GM18507 (cell line): ENCODE data around the gene CSNK1E.
"Not testable (repeated sequence)": the region's sequence is repeated elsewhere in the genome, so short reads cannot be mapped to it uniquely, and the experiment has no call there.

Source experiments
- DNase-seq: peaks from one replicate; pipeline ENCODE4 v3.0.0; 2011; ENCODE audit warnings: low read depth; ENCODE audit not compliant: insufficient read length; ENCODE audit errors: extremely low spot score
- FAIRE-seq: peaks from 2 replicates; lab custom pipeline; 2011; peaks lifted over from hg19 to GRCh38; lab: Jason Lieb, UNC

Gene CSNK1E

DNA sequence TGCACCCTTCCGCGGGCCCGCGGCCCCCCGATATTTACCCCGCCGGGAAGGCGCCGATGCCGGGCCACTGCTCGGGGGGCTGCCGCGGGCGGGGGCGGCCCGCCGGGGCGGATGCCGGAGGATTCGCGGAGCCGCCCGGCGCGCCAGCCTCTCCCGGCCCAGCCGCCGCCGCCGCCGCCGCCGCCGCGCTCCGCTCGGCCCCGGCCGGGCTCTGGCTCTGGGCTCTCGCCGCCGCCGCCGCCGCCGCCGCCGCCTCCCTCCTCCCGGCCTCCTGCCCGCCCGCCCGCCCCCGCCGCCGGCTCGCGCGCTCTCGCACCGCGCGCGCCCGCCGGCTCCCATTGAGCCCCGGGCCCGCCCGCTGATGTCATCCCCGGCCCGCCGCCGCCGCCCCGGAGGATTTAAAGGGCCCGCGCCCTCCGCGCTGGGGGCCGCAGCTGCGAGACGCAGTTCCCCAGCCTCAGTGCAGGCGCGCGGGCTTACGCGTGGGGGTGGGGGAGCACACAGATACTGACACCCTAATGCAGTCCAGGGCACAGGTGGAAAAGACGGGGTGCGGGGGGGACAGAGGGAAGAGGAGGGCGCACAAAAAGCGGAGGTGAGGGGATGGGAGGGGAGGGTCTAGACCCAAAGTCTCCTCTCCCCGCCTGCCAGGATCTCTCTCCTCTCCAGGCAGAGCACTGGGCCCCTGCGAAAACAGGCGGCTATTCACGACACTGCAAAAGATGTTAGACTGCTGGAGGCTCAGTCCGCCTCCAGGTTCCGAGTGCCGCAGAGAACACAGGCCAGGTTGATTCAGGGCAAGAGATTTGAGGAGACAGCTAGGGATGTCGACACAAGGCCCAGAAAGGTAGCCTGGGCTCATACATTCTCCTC is at the start of gene CSNK1E:
TSS of gene CSNK1E (minus strand) at position 312 of the 873 bp plus-strand sequence. CDS start 3,276 bp downstream, outside the sequence.
- DNase-seq = peak; percentile 65
- no peak for FAIRE-seq

DNA sequence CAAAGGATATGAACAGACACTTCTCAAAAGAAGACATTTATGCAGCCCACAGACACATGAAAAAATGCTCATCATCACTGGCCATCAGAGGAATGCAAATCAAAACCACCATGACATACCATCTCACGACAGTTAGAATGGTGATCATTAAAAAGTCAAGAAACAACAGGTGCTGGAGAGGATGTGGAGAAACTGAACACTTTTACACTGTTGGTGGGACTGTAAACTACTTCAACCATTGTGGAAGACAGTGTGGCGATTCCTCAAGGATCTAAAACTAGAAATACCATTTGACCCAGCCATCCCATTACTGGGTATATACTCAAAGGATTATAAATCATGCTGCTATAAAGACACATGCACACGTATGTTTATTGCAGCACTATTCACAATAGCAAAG is 48.6 kb upstream of the CSNK1E start:
- DNase-seq, FAIRE-seq: not testable (repeated sequence)

DNA sequence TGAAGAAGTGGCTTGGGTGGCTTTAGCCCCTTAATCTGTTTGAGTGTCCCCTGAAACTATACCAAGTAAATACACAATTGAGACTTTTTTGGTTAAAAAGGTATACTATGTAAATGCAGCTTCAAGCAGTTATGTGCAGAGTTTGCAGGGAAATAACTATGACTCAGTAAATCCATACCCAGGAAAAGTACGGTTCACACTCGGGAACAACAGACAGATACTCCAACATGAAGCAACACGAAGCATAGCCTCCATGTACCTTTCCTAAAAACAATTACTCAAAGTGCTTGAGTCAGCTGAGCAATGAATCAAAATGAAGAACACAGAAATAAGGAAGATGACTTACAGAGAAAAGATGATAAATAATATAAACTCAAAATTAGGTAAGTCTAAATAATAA is 47.9 kb upstream of the CSNK1E start:
- not testable (repeated sequence) for FAIRE-seq, DNase-seq

DNA sequence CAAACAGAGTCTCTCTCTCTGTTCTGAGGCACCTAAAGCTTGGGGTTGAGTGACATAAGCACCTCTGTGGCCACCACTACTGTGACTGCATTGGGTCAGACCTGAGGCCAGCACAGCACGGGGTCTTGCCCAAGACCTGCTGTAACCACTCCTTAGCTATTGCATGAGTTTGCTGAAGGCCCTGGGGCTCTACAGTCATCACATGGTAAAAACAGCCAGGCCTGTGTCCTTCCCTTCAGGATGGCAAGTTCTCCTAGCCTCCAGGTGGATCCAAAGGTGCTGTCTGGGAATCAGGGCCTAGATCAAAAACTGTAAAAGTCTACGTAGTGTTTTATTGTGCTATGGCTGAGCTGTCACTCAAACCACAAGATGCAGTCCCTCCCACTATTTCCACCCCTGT is 43.3 kb upstream of the CSNK1E start:
- not testable (repeated sequence) for FAIRE-seq, DNase-seq

DNA sequence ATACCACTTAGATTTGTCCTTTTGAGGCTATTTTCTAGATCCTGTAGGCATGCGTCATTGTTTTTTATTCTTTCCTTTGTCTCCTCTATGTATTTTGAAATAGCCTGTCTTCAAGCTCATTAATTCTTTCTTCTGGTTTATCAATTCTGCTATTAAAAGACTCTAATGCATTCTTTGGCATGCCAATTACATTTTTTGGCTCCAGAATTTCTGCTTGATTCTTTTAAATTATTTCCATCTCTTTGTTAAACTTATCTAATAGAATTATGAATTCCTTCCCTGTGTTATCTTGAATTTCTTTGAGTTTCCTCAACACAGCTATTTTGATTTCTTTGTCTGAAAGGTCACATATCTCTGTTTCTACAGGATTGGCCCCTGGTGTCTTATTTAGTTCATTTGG is 42.6 kb upstream of the CSNK1E start:
- not testable (repeated sequence) for FAIRE-seq

DNA sequence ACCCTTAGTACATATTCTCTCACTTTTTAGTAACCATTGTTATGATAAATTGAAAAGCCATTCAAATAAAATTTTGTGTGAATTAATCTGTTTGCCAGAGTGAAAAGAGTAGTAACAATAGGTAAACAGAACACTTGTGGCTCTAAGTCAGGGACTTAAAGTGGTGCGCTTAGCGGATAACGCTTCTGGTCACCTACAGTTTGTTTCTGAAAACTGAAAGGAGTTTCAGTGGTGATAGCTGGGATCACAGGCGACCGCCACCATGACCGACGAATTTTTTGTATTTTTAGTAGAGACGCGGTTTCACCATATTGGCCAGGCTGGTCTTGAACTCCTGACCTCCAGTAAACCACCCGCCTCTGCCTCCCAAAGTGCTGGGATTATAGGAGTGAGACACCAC is 40.7 kb upstream of the CSNK1E start:
- FAIRE-seq, DNase-seq: not testable (repeated sequence)

More for the DNA sequence above, 42.6 kb upstream of the CSNK1E start:
- not testable (repeated sequence) for DNase-seq

DNA sequence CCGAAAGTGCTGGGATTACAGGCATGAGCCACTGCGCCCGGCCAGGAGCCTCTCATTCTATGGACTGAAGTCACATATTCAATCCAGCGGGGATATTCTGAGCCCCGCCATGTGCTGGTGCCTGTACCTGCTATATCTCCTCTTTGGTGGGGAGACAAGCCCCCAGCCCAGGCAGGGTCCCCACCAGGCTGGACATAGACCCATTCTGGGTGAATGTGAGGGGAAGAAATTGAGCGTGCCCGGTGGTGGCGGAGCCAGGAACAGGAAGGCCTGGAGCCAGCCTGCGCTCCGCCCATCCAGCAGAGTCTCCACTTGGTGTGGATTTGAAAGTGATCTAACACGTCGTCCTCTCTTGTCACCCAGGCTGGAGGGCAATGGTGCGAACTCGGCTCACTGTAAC is 38.0 kb upstream of the CSNK1E start:
- DNase-seq (no peak), FAIRE-seq (no peak)

DNA sequence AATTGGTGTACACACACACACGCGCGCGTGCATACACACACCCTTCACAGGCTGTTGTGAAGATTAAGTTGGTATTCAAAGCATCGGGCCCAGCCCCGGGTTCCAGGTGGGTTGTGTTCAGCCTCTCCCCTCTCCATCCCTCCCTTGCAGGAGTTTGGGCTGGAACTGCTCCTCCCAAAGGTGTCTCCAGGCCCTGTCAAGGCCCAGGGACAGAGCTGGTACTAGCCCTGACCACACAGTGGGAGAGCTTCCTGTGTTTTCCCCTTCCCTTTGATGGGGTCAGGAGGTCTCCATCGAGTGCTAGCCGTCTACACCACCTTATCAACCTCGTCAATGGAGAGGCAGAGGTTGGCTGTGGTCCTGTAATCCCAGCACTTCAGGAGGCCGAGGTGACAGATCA is 36.5 kb upstream of the CSNK1E start:
- FAIRE-seq = no peak
- no peak for DNase-seq

DNA sequence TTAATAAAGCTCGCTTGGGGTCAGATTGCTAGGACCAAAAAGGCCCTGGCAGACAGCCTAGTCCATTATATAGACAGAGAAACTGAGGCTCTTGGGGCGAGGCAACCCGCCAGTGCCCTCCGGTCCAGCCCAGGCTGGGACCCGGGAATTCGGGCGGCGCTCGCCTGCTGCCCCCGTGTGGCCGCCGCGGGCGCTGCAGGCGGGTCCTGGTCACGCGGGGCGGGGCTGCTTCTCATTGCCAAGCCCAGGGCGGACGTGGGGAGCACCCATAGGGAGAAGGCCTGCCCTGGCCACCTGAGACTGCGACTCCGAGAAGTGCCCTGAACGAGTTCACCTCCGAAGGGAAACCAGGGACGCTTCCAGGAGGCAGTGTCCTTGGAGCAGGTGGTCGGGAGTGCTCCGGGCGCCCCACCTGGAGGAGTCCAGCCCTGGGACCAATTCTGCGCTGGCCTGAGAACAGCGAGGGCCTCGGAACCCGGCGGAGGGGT is 36.0 kb upstream of the CSNK1E start:
- DNase-seq = peak; percentile 59

DNA sequence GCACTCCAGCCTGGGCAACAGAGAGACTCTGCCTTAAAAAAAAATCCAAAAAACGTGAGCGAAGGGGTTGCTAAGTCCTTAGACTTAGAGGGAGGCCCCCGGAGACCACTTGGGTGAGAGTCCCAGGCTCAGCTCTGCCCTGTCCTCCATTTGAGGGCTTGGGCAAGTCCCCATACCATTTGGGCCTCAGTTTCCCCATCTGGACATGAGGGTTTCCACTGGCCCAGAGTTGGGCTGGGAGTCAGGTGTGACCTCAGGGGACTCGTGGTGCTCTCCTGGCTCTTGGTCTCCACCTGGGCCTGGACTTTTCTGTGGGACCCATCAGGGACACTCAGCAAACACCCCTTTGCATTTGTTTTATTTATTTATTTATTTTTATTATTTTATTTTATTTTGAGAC is 35.2 kb upstream of the CSNK1E start:
- FAIRE-seq (no peak), DNase-seq (no peak)

More for the DNA sequence above, 36.0 kb upstream of the CSNK1E start:
- FAIRE-seq = peak; percentile 63

DNA sequence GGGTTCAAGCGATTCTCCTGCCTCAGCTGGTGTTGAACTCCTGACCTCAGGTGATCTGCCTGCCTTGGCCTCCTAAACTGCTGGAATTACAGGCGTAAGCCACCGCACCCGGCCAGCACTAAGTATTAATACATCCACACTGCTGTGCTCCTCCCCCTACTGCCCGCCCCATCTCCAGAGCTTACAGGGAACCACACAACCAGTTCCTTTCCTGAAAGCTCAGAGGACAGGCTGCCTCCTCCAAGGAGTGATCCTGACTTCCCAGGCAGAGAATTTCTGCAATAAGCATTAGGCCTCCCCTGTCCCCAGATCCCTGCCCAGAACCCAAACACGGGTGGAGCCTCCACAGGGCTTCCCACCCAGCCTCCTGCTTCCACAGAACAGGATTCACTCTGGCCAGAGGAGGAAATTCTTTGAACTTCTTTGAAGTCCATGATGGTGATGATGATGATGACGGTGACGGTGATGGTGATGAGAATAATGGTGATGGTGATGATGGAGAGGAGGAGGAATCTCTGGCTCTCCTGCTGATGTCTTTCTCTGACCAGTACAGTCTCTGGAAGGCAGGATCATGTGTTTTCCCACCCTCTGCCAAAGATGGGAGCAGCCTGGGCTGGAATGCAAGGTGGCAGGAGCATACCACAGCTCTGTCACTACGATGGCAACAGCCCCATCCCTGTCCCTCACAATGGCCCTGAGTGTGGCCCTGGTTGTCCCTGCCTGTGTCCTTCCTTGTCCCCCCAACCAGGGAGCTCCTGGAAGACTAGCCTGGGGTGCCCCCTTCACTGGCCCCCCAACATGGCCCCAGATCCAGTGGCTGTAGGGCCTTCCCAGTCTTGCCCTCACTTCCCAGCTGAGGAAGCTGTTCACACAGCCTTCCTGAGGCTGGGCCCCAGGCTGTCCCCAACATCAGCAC is 33.5 kb upstream of the CSNK1E start:
- DNase-seq (no peak), FAIRE-seq (no peak)

DNA sequence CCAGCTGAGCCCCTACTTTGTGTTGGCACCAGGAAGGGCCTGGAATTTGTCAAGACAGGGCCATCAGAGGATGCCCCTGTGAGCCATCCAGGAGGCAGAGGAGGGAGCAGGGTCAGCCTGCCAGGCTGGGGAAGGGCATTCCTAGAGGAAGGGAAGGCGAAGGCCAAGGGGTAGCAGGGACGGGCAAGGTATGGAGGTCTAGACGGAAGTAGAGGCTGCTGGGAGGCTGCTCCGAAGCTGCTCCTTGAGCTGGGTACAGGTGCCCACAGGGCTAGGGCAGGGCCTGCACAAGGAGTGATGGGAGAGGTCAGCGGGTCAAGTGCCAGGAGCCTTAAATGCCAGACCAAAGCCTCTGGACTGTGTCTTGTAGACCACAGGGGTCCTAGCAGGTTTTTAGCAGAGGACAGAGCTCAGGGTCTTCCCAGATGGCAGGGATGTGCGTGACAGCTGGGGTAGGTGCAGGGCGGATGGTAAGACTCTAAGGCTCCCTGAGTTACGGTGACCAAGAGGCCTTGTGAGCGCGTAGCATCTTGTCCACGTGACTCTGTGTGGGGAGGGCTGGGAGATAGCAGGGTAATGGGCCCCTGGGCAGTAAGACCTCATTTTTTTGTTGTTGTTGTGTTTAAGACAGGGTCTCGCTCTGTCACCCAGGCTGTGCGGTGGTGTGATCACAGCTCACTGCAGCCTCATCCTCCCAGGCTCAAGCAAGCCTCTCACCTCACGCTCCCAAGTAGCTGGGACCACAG is 31.7 kb upstream of the CSNK1E start:
- FAIRE-seq = no peak

DNA sequence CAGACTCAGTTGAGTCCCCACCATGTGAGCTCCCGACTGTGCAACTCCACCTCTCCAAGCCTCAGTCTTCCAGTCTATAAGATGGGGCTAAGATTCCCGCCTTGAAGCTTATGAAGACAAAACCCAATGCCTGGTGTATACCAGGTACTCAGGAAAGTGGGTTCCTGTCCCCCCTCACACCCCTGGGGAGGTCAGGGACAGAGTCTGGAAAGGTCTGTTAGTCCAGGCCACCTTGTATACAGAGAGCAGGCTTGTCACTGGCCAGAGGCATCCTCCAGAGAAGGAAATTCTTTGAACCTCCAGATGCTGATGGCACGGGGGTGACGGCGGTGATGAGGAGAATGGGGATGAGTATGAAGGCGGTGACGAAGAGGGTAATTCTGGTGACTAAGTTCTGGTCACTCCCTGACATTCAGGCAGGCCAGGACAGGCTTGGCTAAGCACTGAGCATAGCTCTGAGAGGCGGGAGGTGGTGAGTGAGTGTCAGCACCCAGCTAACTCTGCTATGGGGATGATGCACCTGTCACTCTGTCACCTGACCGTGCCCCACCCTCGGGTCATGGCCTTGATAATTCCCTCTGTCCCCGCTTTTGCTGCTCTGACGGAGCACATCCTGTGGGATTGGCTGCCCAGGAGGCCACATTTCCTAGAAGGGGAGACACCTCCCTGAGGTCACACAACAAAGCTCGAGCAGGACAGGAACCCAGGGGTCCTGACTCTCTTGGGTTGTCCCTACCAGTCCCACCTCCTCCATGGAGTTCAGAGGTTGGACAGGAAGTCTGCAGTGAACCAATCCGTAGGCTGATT is 30.9 kb upstream of the CSNK1E start:
- FAIRE-seq (no peak), DNase-seq (no peak)

More for the DNA sequence above, 31.7 kb upstream of the CSNK1E start:
- DNase-seq = no peak

DNA sequence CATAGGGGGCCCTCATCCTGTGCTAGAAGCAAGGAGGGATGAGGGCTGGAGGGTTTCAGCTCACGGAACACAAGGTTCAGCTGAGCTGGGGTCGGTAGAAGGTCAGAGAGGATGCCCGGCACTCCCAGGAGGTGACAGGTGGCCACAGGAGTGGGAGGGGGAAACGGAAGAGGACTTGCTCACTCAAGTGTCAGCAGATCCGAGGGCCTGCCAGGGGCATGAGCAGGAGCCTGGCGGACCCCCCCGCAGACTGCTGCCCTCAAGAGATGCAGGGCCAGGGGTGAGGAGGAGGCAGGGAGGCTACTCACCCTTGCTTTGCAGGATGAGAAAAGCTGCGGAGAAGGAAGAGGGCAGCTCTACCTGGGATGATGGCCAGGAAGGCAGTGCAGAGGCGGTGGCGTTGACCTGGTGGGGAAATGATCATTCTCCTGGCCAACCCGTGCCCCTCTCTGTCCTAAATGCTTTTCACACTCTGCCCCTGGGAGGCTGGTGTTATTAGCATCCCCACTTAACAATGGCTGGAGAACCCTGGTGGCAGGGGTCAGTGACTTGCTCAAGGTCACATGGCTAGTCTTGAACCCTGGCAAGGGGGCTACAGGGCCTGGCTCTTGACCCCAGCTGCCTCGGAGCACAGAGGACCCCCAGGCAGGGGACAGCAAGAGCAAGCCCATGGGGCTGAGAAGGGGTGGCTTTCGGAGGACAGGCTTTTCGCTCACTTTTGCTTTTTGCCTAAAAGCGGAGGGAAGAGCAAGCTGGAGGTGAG is 30.1 kb upstream of the CSNK1E start:
- DNase-seq = no peak
- no peak for FAIRE-seq

DNA sequence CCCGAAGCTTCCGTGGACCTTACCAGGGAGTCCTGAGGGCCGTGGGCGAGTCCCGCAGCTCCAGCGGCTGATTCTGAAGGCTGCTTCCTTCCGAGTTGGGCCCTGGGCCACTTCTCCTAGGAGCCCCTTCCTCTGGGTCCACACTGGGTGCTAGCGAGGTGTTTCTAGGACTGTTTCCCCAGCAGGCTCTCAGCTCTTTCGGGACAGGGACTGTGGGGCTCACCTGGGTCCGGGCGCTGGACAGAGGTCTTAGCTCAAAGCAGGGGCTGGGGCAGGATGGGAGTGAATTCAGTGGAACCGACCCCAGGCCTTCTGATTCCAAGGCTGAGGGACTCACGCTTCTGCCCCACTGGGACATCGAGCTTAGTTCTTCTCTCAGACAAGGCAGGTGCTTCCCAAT is 29.3 kb upstream of the CSNK1E start:
- DNase-seq (no peak), FAIRE-seq (no peak)

DNA sequence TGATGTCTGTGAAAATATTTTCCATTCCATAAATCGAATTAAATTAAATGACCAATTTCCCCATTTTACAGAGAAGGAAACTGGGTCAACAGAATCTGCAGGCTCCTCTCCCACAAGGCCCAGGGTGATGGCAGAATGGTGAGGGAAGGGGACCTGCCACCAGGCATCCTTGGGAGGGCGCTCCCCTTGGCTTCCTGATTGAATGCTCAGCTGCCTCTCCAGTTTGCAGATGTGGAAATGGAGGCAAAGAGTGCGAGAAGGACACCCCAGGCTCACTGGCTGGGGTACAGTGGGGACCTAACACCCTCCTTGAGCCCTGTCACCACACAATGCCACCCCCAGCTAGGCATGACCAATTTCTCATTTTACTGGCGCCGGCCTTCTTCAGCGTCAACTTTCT is 28.5 kb upstream of the CSNK1E start:
- DNase-seq (no peak), FAIRE-seq (no peak)

DNA sequence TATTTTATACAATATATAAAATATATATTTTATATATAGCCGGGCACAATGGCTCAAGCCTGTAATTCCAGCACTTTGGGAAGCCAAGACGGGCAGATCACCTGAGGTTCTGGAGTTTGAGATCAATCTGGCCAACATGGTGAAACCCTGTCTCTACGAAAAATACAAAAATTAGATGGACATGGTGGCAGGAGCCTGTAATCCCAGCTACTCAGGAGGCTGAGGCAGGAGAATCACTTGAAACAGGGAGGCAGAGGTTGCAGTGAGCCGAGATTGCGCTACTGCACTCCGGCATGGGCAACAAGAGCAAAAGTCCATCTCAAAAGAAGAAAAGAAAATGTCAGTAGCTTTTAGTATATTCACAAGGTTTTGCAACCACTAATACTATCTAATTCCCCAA is 22.7 kb upstream of the CSNK1E start:
- not testable (repeated sequence) for DNase-seq

More for the DNA sequence above, 22.7 kb upstream of the CSNK1E start:
- not testable (repeated sequence) for FAIRE-seq
